ENCODE measurements around the gene GRIK3.

DNA sequence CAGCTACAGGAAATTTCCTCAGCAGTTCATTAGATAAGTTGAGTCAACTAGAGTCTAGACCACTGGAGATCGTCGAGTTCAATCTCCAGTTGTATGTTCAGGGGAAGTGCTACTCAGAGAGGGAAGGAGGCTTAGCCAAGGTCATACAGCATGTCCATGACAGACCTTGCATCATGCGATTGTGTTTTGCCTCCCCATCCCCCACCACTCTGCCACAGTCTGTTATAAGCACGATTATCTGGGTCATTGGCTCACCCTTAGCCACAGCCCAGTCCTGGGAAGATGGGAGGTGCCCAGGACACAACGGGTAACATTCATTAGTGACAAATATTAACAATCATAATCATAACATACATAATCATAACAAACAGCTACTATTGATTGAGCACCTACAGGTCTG lies 18.9 kb upstream of the GRIK3 start:
- TF ChIP-seq POLR2AphosphoS5 (IDR thresholded peaks at IDR 0.05; ENCODE audit: low read depth, low read length) (no peak), POLR2A (IDR thresholded peaks at IDR 0.05; ENCODE audit: low read depth, low read length) (no peak)

Data from GM12892 (cell line).